Measurements from ENCODE around the gene RAB27B.

DNA sequence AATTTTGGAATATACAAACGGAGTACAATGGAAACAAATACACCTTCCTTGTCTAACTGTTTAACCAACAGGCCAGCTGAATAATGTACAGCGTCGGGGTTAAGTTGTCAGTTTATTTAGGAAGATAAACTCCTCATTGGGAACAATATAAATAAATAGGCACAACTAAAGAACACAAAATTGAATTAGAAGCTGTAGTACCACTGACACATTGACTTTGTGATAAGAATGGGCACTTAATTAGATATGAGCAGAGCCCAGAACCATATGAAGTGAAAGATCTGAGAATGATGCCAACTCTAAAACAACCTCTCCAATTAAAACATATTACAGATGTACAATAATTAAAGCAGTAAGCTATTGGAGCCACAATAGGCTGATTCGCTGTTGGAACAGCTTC, 86.5 kb downstream of the RAB27B start:
- TF ChIP-seq, protein P1, sequence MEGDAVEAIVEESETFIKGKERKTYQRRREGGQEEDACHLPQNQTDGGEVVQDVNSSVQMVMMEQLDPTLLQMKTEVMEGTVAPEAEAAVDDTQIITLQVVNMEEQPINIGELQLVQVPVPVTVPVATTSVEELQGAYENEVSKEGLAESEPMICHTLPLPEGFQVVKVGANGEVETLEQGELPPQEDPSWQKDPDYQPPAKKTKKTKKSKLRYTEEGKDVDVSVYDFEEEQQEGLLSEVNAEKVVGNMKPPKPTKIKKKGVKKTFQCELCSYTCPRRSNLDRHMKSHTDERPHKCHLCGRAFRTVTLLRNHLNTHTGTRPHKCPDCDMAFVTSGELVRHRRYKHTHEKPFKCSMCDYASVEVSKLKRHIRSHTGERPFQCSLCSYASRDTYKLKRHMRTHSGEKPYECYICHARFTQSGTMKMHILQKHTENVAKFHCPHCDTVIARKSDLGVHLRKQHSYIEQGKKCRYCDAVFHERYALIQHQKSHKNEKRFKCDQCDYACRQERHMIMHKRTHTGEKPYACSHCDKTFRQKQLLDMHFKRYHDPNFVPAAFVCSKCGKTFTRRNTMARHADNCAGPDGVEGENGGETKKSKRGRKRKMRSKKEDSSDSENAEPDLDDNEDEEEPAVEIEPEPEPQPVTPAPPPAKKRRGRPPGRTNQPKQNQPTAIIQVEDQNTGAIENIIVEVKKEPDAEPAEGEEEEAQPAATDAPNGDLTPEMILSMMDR (conservative IDR thresholded peaks at IDR 0.05) = no peak
- TF ChIP-seq ZFX (IDR thresholded peaks at IDR 0.05) = no peak

Measured in C4-2B (cell line).